ENCODE measurements around the gene SCN4A.
"Not testable (repeated sequence)": the region's sequence is repeated elsewhere in the genome, so short reads cannot be mapped to it uniquely, and the experiment has no call there.

The SCN4A gene

GRCh38 chr17:63932721-63933120 lies 40.0 kb downstream of the SCN4A start:
- no peak for DNase-seq

- DNase-seq: no peak
Measured at GRCh38 chr17:63931981-63932561, 40.6 kb downstream of the SCN4A start, which contains the start of gene CD79B. Gene CD79B, minus strand, starts transcription at chr17:63932331. Its CDS starts 70 bp downstream, at chr17:63932261.

DNA sequence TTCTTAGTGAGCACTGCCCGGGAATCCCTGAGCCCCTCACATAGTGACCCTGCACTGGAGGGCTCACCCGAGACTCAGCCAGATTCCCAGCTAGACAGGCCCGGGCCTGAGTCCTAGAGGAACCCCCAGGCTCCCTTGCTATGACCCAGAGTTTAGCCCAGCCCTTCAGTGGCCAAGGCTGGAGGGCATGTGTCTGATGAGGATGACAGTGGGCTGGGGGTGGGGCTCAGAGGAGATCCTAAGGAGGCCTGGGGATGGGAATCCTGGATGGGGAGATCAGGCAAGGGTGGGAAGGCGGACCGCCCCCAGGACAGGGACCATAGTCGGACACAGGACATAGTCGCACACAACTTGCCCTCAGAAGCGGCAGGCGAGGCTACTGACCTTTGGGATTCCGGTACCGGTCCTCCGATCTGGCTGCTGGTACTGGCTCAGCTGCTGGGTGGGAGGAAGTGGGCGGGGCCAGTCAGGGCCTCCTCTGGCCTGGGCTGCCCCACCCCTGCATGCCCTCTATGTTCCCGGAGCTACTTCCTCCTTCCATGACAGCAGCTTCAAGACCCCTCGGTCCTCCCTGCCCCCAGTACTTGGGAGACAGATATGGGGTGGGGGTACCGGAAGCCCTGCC lies 41.7 kb downstream of the SCN4A start:
- DNase-seq: no peak

- DNase-seq: no peak
Measured at GRCh38 chr17:63929860-63930766, 42.6 kb downstream of the SCN4A start.

DNA sequence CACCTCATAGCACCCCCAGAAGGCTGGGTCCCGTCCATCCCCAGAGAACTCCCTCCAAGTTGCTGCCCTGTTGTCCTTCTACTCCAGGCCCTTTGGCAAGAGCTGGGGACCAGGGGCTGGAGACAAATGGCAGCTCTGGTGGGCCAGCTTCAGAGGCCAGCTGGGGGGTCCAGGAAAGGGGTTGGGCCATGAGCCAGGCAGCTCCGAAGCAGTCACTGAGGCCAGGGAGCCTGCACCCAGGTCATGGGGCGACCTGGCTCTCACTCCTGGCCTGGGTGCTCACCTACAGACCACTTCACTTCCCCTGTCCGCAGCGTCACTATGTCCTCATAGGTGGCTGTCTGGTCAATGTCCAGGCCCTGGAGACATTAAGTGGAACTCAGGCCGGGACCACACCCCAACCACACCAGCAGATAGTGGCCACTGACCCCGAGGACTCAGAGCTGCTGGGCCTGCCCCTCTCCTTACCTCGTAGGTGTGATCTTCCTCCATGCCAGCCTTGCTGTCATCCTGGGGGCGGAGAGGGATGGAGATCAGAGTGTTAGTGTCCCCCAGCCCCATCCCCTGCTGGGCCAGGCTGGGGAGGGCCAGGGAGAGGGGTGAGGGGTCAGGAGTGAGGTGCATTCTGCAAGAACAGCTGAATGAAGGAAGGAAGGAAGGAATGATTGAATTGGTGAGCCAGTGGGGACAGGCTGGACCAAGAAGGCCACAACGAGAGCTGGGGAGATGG lies 43.6 kb downstream of the SCN4A start:
- DNase-seq: no peak

GRCh38 chr17:63928172-63928666 lies 44.5 kb downstream of the SCN4A start:
- no peak for DNase-seq

DNA sequence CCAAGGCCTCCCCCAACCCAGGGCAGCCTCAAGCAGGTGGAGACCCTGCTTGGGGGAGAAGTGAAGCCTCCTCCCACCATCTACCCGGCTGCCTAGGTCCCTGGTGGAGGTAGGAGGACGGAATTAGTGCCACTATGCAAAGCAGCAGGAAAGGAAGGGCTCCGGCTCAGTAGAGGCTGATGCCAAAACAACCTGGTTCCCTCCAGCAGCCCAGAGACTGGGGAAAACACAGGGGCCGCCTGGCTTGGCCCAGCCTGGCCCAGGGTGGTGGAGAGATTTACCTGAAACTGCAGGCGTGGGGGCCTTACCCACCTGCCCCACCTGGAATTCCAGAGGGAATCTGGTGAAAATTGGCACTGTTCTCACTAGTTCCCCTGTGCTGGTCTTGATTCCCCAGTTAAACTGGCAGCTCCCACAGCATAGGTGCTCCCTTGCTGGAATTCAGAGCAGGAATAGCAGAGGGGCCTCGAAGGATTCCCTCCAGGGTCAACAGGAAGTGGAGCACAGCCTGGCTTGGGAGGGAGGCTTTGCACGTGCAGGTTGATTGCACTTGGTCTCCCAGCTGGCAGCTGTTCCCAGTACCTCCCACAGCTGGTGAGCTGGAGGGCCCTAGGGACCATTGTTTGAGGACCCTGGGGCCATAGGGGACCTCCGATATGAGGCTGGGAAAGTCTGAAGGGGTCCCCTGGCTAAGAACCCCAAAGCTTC lies 45.1 kb downstream of the SCN4A start:
- DNase-seq: no peak

DNA sequence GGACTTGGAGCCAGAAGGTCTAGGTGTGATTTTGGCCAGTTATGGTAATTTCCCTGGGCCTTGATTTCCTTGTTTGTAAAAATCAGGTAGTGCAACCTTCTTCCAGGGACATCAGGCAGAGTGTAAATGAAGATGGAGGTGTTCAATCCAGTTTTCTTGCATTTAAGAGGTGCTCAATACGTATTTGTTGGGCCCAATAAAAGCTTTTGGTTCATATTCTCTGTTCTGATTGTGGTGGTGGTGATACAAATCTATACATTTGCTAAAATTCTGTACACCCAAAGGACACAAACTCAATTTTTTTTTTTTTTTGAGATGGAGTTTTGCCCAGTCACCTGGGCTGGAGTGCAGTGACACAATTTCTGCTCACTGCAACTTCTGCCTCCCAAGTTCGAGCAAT lies 46.6 kb downstream of the SCN4A start:
- DNase-seq: no peak

- DNase-seq: no peak
Measured at GRCh38 chr17:63925615-63926014, 47.1 kb downstream of the SCN4A start.

DNA sequence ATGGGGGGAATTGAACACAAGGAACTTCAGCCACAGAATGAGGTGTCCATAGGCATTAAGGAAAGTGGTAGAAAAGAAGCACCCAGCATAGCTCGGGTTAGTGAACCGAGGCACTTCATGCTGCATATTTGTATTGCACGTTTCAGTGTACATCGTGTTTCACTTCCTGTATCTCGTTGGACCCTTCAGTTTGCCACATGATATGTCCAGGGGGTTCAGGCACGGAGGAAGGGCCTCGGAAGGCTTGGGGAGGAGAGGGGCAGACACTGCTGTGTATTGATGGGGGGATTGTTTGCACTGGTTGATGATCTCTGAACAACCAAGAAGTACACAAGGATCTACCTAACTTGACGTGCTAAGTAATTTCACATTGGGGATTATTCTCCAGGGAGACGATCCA lies 50.3 kb downstream of the SCN4A start:
- DNase-seq: not testable (repeated sequence)

DNA sequence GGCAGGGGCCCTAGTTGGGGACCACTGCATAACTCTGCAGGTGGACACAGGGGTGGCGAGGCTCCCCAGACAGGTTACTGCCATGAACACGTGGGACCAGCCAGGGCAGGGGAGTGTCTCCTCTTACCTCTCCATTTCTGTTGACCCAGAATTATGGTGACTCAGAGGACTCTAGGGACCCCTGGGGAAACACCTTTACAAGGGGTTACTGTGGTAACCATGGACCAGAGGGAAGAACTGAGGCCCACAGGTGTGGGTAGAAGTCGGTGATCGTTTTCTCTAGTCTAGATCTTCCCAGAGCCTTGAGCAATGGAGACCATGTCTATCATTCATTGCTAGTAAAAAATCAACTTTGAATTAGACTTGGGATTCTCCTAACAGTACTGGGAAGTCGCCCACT lies 51.9 kb downstream of the SCN4A start:
- not testable (repeated sequence) for DNase-seq

GRCh38 chr17:63920050-63920449 lies 52.7 kb downstream of the SCN4A start:
- not testable (repeated sequence) for DNase-seq

- DNase-seq: no peak
Measured at GRCh38 chr17:63919311-63919723, 53.4 kb downstream of the SCN4A start.

DNA sequence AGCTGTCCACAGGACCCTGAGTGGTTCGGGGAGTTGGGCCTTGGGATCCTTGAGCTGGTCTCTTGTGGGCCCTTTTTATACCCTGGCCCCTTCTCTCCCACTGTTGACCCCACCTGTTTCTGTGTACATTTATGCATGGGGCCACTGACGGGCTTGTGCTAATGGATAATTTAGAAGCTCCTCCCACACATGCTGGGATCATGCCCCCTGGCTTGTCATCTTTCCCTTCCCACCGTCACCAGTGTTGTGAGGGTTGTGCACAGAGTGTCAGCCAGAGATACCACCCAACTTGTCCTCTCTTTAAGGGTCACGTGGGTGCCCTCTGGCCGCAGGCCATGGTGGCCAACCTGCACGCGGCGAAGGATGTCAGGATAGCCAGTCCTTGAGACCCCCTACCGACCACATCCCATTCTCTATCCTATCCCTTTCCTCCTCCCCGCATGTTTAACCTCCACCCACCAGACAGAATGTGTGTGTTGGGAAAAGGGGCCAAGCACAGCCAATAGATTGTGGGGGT lies 53.9 kb downstream of the SCN4A start, which contains the start of gene GH1:
Gene GH1 (minus strand): TSS at position 51 of the 517 bp plus-strand sequence. CDS start 63 bp downstream, outside the sequence.
- DNase-seq: not testable (repeated sequence)

GRCh38 chr17:63918305-63918704 lies 54.4 kb downstream of the SCN4A start:
- no peak for DNase-seq

DNA sequence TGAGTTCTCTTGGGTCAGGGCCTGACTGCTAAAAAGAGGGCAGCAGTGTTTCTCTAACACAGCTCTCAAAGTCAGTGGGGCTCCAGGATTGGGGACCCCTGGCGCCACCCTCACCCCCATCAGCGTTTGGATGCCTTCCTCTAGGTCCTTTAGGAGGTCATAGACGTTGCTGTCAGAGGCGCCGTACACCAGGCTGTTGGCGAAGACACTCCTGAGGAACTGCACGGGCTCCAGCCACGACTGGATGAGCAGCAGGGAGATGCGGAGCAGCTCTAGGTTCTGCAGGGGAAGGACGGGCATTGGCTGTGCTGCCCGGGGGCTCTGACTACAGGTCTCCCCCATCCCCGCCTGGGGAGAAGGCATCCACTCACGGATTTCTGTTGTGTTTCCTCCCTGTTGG lies 55.1 kb downstream of the SCN4A start:
- no peak for DNase-seq

- not testable (repeated sequence) for DNase-seq
Measured at GRCh38 chr17:63917206-63917605, 55.5 kb downstream of the SCN4A start.

- DNase-seq: no peak
Measured at GRCh38 chr17:63916566-63917185, 56.0 kb downstream of the SCN4A start.

- not testable (repeated sequence) for DNase-seq
Measured at GRCh38 chr17:63915753-63916152, 57.0 kb downstream of the SCN4A start.

GRCh38 chr17:63914471-63914870 lies 58.2 kb downstream of the SCN4A start:
- no peak for DNase-seq

- DNase-seq: no peak
Measured at GRCh38 chr17:63911657-63912100, 61.0 kb downstream of the SCN4A start.

Measured in cortex of kidney (tissue), 1 donor.